B cell (primary cell): Measurements from ENCODE around the gene BICDL1. TPM values are rescaled to one million over a fixed set of nuclear protein-coding genes. Genes with fewer than 3 reads are reported as not detected.

ENCODE experiments used
- ATAC-seq: fragments of 200-7000 bp; cut with Tn5 transposase; one replicate; pipeline ENCODE4 v1.10.0; 2021; ENCODE audit warnings: low read depth, mild to moderate bottlenecking, moderate number of reproducible peaks, moderate library complexity
- CTCF ChIA-PET: fragments of 350-600 bp; sonication (Branson Sonifier 250); formaldehyde crosslinking; loops from one replicate; lab custom pipeline; 2021; ENCODE audit warnings: antibody characterized with exemption, inconsistent platforms; lab: Charles Lee
- POLR2A ChIA-PET: fragments of 350-600 bp; sonication (Branson Sonifier 250); formaldehyde crosslinking; loops from one replicate; lab custom pipeline; 2021; ENCODE audit warnings: antibody characterized with exemption; lab: Charles Lee
- DNase-seq: peaks from one replicate; pipeline ENCODE4 v3.0.0; 2013
- H2AFZ ChIP-seq: 2 replicates; pipeline ENCODE4 v1.6.1; 2012; ENCODE audit warnings: mild to moderate bottlenecking, low read depth, low read length; ENCODE audit not compliant: insufficient read depth, poor library complexity, severe bottlenecking
- H3K27ac ChIP-seq, 2 donors: 1 replicate in 1 of 2; 2 replicates in 1 of 2; pipeline ENCODE4 v1.5.1; 2012 to 2013; ENCODE audit warnings: low read length in 2 of 2, mild to moderate bottlenecking in 2 of 2, moderate library complexity in 1 of 2
- H3K27me3 ChIP-seq, 4 experiments: fragments of 200-600 bp in 1 of 4; sonication (generic) in 1 of 4; replicated peaks in 1 of 4; 1 replicate in 2 of 4; 2 replicates in 2 of 4; pipeline versions ENCODE4 v1.6.1 to v1.7.0; 2013 to 2016; ENCODE audit warnings: low read length in 3 of 4, mild to moderate bottlenecking in 2 of 4, mixed read lengths in 1 of 4, moderate library complexity in 1 of 4; ENCODE audit not compliant: insufficient read depth in 4 of 4, control insufficient read depth in 3 of 4; ENCODE audit errors: control extremely low read depth in 1 of 4
- H3K36me3 ChIP-seq, 2 experiments: replicated peaks in 1 of 2; 1 replicate in 1 of 2; 2 replicates in 1 of 2; pipeline versions ENCODE4 v1.6.1 to v1.7.1; 2013; ENCODE audit warnings: low read length in 1 of 2; ENCODE audit not compliant: insufficient read depth in 2 of 2, control insufficient read depth in 1 of 2; ENCODE audit errors: control extremely low read depth in 1 of 2, extremely low read depth in 1 of 2
- H3K4me1 ChIP-seq, 2 donors: fragments of 200-600 bp in 1 of 2; sonication (generic) in 1 of 2; 1 replicate in 1 of 2; 2 replicates in 1 of 2; pipeline versions ENCODE4 v1.5.1 to v1.6.1; 2013 to 2017; ENCODE audit warnings: low read length in 2 of 2; ENCODE audit not compliant: control insufficient read depth in 2 of 2, insufficient read depth in 2 of 2
- H3K4me2 ChIP-seq: replicated peaks from 2 replicates; pipeline ENCODE3; 2012; ENCODE audit warnings: mild to moderate bottlenecking, low read depth, low read length; ENCODE audit not compliant: poor library complexity, severe bottlenecking
- H3K4me3 ChIP-seq, 5 experiments: fragments of 200-600 bp in 1 of 5; sonication (generic) in 1 of 5; 1 replicate in 3 of 5; 2 replicates in 2 of 5; pipeline versions ENCODE4 v1.5.1 to v1.7.0; 2011 to 2016; ENCODE audit warnings: low read length in 4 of 5, mild to moderate bottlenecking in 4 of 5, low read depth in 2 of 5, control low read depth in 1 of 5, moderate library complexity in 1 of 5; ENCODE audit not compliant: insufficient read depth in 1 of 5; ENCODE audit errors: control extremely low read depth in 1 of 5, extremely low read depth in 1 of 5
- H3K79me2 ChIP-seq: fragments of 200-600 bp; sonication (generic); one replicate; pipeline ENCODE4 v1.6.0; 2016; ENCODE audit warnings: low read length; ENCODE audit not compliant: control insufficient read depth, insufficient read depth
- H3K9ac ChIP-seq: fragments of 200-600 bp; sonication (generic); 2 replicates; pipeline ENCODE4 v1.6.1; 2017; ENCODE audit warnings: mild to moderate bottlenecking, low read length, moderate library complexity
- H3K9me3 ChIP-seq, 3 donors: one replicate each; pipeline versions ENCODE4 v1.6.1 to v1.7.1; 2013; ENCODE audit warnings: low read length in 2 of 3; ENCODE audit not compliant: control insufficient read depth in 2 of 3, insufficient read depth in 1 of 3; ENCODE audit errors: control extremely low read depth in 1 of 3
- H4K20me1 ChIP-seq: 2 replicates; pipeline ENCODE4 v1.6.0; 2012; ENCODE audit warnings: mild to moderate bottlenecking, low read length; ENCODE audit not compliant: insufficient read depth, control insufficient read depth, poor library complexity, severe bottlenecking
- H3K27ac Mint-ChIP-seq: one replicate; pipeline ENCODE4 v1.8.0; 2021; ENCODE audit warnings: mixed read lengths
- H3K27me3 Mint-ChIP-seq: one replicate; pipeline ENCODE4 v1.8.0; 2021; ENCODE audit warnings: mixed read lengths
- H3K4me1 Mint-ChIP-seq: one replicate; pipeline ENCODE4 v1.8.0; 2021; ENCODE audit warnings: mixed read lengths
- H3K4me3 Mint-ChIP-seq: one replicate; pipeline ENCODE4 v1.8.0; 2021; ENCODE audit warnings: mixed read lengths
- H3K9me3 Mint-ChIP-seq: one replicate; pipeline ENCODE4 v1.8.0; 2022; ENCODE audit warnings: mixed read lengths; ENCODE audit not compliant: insufficient read depth
- CTCF ChIP-seq: fragments of 200-600 bp; IDR thresholded peaks from one replicate; pipeline ENCODE4 v1.8.0; 2022; ENCODE audit warnings: antibody characterized with exemption, mild to moderate bottlenecking
- EZH2 ChIP-seq: IDR thresholded peaks from 2 replicates; pipeline ENCODE4 v1.6.1; 2012; ENCODE audit warnings: borderline replicate concordance, low read depth, mild to moderate bottlenecking, moderate library complexity, low read length; ENCODE audit not compliant: insufficient read depth, poor library complexity, severe bottlenecking
- WGBS: methylation state at CpG from one replicate; pipeline ENCODE4 v1.1.5; 2013; ENCODE audit warnings: missing lambda C conversion rate; ENCODE audit not compliant: insufficient coverage; 5-methylcytosine and 5-hydroxymethylcytosine counted together
- intact Hi-C: fragments of 100-400 bp; cut with micrococcal nuclease; formaldehyde crosslinking; loops from one replicate; pipeline ENCODE4 v1.10.0; 2022
- polyA plus RNA-seq: library from polyadenylated mRNA; depleted of rRNA; stranded (reverse); fragments of >200 nt; gene quantifications from 2 replicates; pipeline ENCODE4 v1.2.3, GENCODE V29; 2012
- total RNA-seq, 2 donors: library from RNA; stranded (reverse); fragments of 120-200 nt in 1 of 2; gene quantifications; 1 replicate in 1 of 2; 2 replicates in 1 of 2; pipeline versions ENCODE4 v1.2.3 to v1.2.4, GENCODE V29; 2013 to 2022

Gene BICDL1
- total and polyA plus RNA-seq, 2 donors (not counting 1 experiment from before 2014, with no cell fraction given) = 15.6 to 41.5 TPM

GRCh38 chr12:119949594-119949993, 39.4 kb upstream of the BICDL1 start:
- H3K27ac ChIP-seq = no peak overlapping the region
- 86% methylated on average over 2 of the region's 4 CpGs for WGBS
- Mint-ChIP-seq H3K9me3 (no peaks in the 10 kb centered on the region), H3K4me3 (no peak overlapping the region), H3K4me1 (no peaks in the 10 kb centered on the region), H3K27ac (no peak overlapping the region), H3K27me3 (peaks cover 16% of the 10 kb centered on the region)
- H3K79me2 ChIP-seq = no peaks in the 10 kb centered on the region
- H3K4me1 ChIP-seq = no peaks in the 10 kb centered on the region
- TF ChIP-seq CTCF = no peak
- no peak for TF ChIP-seq EZH2
- H4K20me1 ChIP-seq = no peaks in the 10 kb centered on the region
- no peak overlapping the region for H3K4me3 ChIP-seq
- H3K9me3 ChIP-seq = no peaks in the 10 kb centered on the region
- no peaks in the 10 kb centered on the region for H3K36me3 ChIP-seq
- no peak overlapping the region for H3K9ac ChIP-seq
- H2AFZ ChIP-seq = no peak overlapping the region
- ATAC-seq (no peak), DNase-seq (no peak)
- H3K27me3 ChIP-seq = peaks cover 0 to 3% (median 0%) of the 10 kb centered on the region in 4 experiments
- no peak overlapping the region for H3K4me2 ChIP-seq
- intact Hi-C loops = no loop called here
- ChIA-PET POLR2A (no interaction called here), CTCF (interaction anchor here (1.5 to 2.2 kb wide), 2 partner anchors 8 to 10 kb away, joined by 8 to 11 read pairs; no protein-coding TSS in a partner anchor)

GRCh38 chr12:119956047-119956446, 33.0 kb upstream of the BICDL1 start:
- ATAC-seq (no peak), DNase-seq (no peak)
- intact Hi-C loops = no loop called here
- H3K9ac ChIP-seq = no peak overlapping the region
- no peak overlapping the region for H3K27ac ChIP-seq
- no peaks in the 10 kb centered on the region for H3K4me1 ChIP-seq
- Mint-ChIP-seq H3K4me1 (no peaks in the 10 kb centered on the region), H3K27ac (no peak overlapping the region), H3K27me3 (peaks cover 6% of the 10 kb centered on the region), H3K9me3 (peaks cover 22% of the 10 kb centered on the region), H3K4me3 (no peak overlapping the region)
- POLR2A ChIA-PET = no interaction called here
- CTCF ChIA-PET = no interaction called here
- H3K27me3 ChIP-seq = no peaks in the 10 kb centered on the region
- no peak overlapping the region for H3K4me3 ChIP-seq
- H3K79me2 ChIP-seq = no peaks in the 10 kb centered on the region
- no peak overlapping the region for H3K4me2 ChIP-seq
- 100% methylated on average over 1 of the region's 3 CpGs for WGBS
- peaks cover 1 to 21% (median 17%) of the 10 kb centered on the region in 3 donors for H3K9me3 ChIP-seq
- no peak overlapping the region for H2AFZ ChIP-seq
- TF ChIP-seq EZH2 = no peak
- TF ChIP-seq CTCF = no peak
- H3K36me3 ChIP-seq = no peaks in the 10 kb centered on the region
- H4K20me1 ChIP-seq = no peaks in the 10 kb centered on the region
